Measurements from ENCODE around the gene SLC17A9. TPM values are rescaled to one million over a fixed set of nuclear protein-coding genes. Genes with fewer than 3 reads are reported as not detected.

The SLC17A9 gene
- total RNA-seq, 1 experiment from 2014 or later: 0.91 TPM

- peak; percentile 51 for DNase-seq (ENCODE audit: low read depth)
These were observed 14.2 kb upstream of the SLC17A9 start, which contains the start of gene GID8 for GRCh38 chr20:62938105-62938888. GID8 (plus strand) TSS chr20:62938147; CDS start chr20:62941503, 3,356 bp downstream.

- DNase-seq (ENCODE audit: low read depth): no peak
These were observed 11.6 kb upstream of the SLC17A9 start for GRCh38 chr20:62940875-62941274.

- DNase-seq (ENCODE audit: low read depth): no peak
These were observed 10.7 kb upstream of the SLC17A9 start for GRCh38 chr20:62941792-62942191.

- no peak for DNase-seq (ENCODE audit: low read depth)
These were observed 10.1 kb upstream of the SLC17A9 start for GRCh38 chr20:62942456-62942855.

GRCh38 chr20:62943396-62943795, 9.1 kb upstream of the SLC17A9 start:
- no peak for DNase-seq (ENCODE audit: low read depth)

- DNase-seq (ENCODE audit: low read depth): no peak
These were observed 8.3 kb upstream of the SLC17A9 start for GRCh38 chr20:62944184-62944583.

GRCh38 chr20:62944746-62945145, 7.8 kb upstream of the SLC17A9 start:
- no peak for DNase-seq (ENCODE audit: low read depth)

GRCh38 chr20:62945771-62946339, 6.7 kb upstream of the SLC17A9 start:
- DNase-seq (ENCODE audit: low read depth): no peak

- no peak for DNase-seq (ENCODE audit: low read depth)
These were observed 5.6 kb upstream of the SLC17A9 start for GRCh38 chr20:62946918-62947317.

GRCh38 chr20:62947532-62948300, 4.8 kb upstream of the SLC17A9 start:
- DNase-seq (ENCODE audit: low read depth): no peak

GRCh38 chr20:62949153-62949821, 3.2 kb upstream of the SLC17A9 start:
- no peak for DNase-seq (ENCODE audit: low read depth)

- no peak for DNase-seq (ENCODE audit: low read depth)
These were observed 2.5 kb upstream of the SLC17A9 start for GRCh38 chr20:62949962-62950361.

- DNase-seq (ENCODE audit: low read depth): no peak
These were observed 1.8 kb upstream of the SLC17A9 start for GRCh38 chr20:62950741-62951140.

- DNase-seq (ENCODE audit: low read depth): no peak
These were observed 1.2 kb upstream of the SLC17A9 start for GRCh38 chr20:62951143-62951895.

- no peak for DNase-seq (ENCODE audit: low read depth)
These were observed 575 bp upstream of the SLC17A9 start for GRCh38 chr20:62951896-62952372.

GRCh38 chr20:62952968-62953838, 694 bp downstream of the SLC17A9 start:
- no peak for DNase-seq (ENCODE audit: low read depth)

GRCh38 chr20:62953839-62954703, 1.6 kb downstream of the SLC17A9 start:
- peak; percentile 24 for DNase-seq (ENCODE audit: low read depth)

GRCh38 chr20:62955519-62956386, 3.2 kb downstream of the SLC17A9 start:
- no peak for DNase-seq (ENCODE audit: low read depth)

Data from Daoy (cell line).